ENCODE results near the gene VWF.

DNA sequence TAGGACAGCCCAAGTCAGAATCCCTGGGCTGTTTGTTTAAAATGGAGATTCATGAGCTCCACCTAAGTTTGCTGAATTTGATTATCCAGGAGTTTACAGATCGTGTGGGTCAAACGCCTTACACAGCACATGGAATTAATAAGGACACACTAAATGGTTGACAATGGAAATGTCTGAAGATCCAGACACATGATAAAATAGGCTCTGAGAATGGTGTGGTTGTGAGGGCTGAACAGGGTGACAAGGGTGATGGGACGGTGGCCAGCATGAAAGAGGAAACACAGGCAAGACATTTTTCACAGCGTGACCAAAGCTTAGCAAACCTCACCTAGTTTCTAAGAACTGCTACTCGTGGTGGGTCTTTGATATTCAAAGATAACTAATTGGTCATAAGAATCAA lies 12.5 kb downstream of the VWF start:
- TF ChIP-seq, protein P1, sequence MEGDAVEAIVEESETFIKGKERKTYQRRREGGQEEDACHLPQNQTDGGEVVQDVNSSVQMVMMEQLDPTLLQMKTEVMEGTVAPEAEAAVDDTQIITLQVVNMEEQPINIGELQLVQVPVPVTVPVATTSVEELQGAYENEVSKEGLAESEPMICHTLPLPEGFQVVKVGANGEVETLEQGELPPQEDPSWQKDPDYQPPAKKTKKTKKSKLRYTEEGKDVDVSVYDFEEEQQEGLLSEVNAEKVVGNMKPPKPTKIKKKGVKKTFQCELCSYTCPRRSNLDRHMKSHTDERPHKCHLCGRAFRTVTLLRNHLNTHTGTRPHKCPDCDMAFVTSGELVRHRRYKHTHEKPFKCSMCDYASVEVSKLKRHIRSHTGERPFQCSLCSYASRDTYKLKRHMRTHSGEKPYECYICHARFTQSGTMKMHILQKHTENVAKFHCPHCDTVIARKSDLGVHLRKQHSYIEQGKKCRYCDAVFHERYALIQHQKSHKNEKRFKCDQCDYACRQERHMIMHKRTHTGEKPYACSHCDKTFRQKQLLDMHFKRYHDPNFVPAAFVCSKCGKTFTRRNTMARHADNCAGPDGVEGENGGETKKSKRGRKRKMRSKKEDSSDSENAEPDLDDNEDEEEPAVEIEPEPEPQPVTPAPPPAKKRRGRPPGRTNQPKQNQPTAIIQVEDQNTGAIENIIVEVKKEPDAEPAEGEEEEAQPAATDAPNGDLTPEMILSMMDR (conservative IDR thresholded peaks at IDR 0.05 in 1 of 2, IDR thresholded peaks at IDR 0.05 in 1 of 2; ENCODE audit: extremely low read depth in 1 of 2, insufficient read depth in 1 of 2, low read depth in 1 of 2, low read length in 2 of 2), result no peak
- TF ChIP-seq EZH2 (IDR thresholded peaks at IDR 0.05; ENCODE audit: borderline replicate concordance, low read length), result no peak
